GM23248 (cell line): ENCODE measurements around the gene NDST4. TPM values are rescaled to one million over a fixed set of nuclear protein-coding genes. Genes with fewer than 3 reads are reported as not detected.

Source experiments
- DNase-seq: peaks from one replicate; pipeline ENCODE4 v3.0.0-alpha.2; 2015
- H2AFZ ChIP-seq: fragments of 200-600 bp; sonication (generic); 2 replicates; pipeline ENCODE4 v1.6.1; 2016; ENCODE audit warnings: antibody characterized with exemption
- H3F3A ChIP-seq: fragments of 200-600 bp; sonication (generic); 2 replicates; pipeline ENCODE4 v1.6.1; 2016; ENCODE audit warnings: mild to moderate bottlenecking, antibody characterized with exemption, mixed run types; ENCODE audit not compliant: insufficient read depth
- H3K27ac ChIP-seq: fragments of 200-600 bp; sonication (generic); 2 replicates; pipeline ENCODE4 v1.5.1; 2016; ENCODE audit warnings: mild to moderate bottlenecking
- H3K27me3 ChIP-seq: fragments of 200-600 bp; sonication (generic); replicated peaks from 2 replicates; pipeline ENCODE4 v1.6.1; 2016; ENCODE audit warnings: mild to moderate bottlenecking; ENCODE audit not compliant: insufficient read depth
- H3K36me3 ChIP-seq: fragments of 200-600 bp; sonication (generic); 2 replicates; pipeline ENCODE4 v1.6.1; 2016; ENCODE audit warnings: low read depth, mild to moderate bottlenecking
- H3K4me1 ChIP-seq: fragments of 200-600 bp; sonication (generic); 2 replicates; pipeline ENCODE4 v1.6.1; 2016; ENCODE audit warnings: mild to moderate bottlenecking; ENCODE audit not compliant: insufficient read depth
- H3K4me2 ChIP-seq: fragments of 200-600 bp; sonication (generic); one replicate; pipeline ENCODE4 v1.6.1; 2016; ENCODE audit warnings: mild to moderate bottlenecking; ENCODE audit not compliant: unreplicated experiment
- H3K4me3 ChIP-seq: fragments of 200-600 bp; sonication (generic); 2 replicates; pipeline ENCODE4 v1.5.1; 2016; ENCODE audit warnings: mild to moderate bottlenecking
- H3K79me2 ChIP-seq: fragments of 200-600 bp; sonication (generic); 2 replicates; pipeline ENCODE4 v1.6.1; 2016; ENCODE audit warnings: mild to moderate bottlenecking; ENCODE audit not compliant: insufficient read depth
- H3K9ac ChIP-seq: fragments of 200-600 bp; sonication (generic); 2 replicates; pipeline ENCODE4 v1.6.1; 2016; ENCODE audit warnings: mild to moderate bottlenecking
- H3K9me2 ChIP-seq: fragments of 200-600 bp; sonication (generic); 2 replicates; pipeline ENCODE4 v1.6.1; 2016; ENCODE audit warnings: mixed run types, mild to moderate bottlenecking, moderate library complexity; ENCODE audit not compliant: insufficient read depth
- H3K9me3 ChIP-seq: fragments of 200-600 bp; sonication (generic); one replicate; pipeline ENCODE4 v1.6.1; 2017; ENCODE audit warnings: low read depth
- H4K20me1 ChIP-seq: fragments of 200-600 bp; sonication (generic); 2 replicates; pipeline ENCODE4 v1.6.0; 2016; ENCODE audit not compliant: insufficient read depth
- EZH2 ChIP-seq: fragments of 200-600 bp; sonication (generic); IDR thresholded peaks from 2 replicates; pipeline ENCODE4 v1.6.1; 2018; ENCODE audit warnings: antibody characterized with exemption, mild to moderate bottlenecking; ENCODE audit not compliant: insufficient read depth, poor library complexity, severe bottlenecking
- EZH2phosphoT487 ChIP-seq: fragments of 200-600 bp; sonication (generic); IDR thresholded peaks from 2 replicates; pipeline ENCODE4 v1.6.1; 2018; ENCODE audit warnings: antibody characterized with exemption, moderate library complexity, mild to moderate bottlenecking, low read depth; ENCODE audit not compliant: insufficient read depth
- WGBS, 2 experiments: methylation state at CpG; one replicate each; pipeline ENCODE4 v1.1.6; 2015 to 2017; ENCODE audit warnings: low lambda C conversion rate in 2 of 2, low coverage in 1 of 2; ENCODE audit errors: missing lambda C conversion rate in 2 of 2; 5-methylcytosine and 5-hydroxymethylcytosine counted together
- in situ Hi-C: fragments of 300-500 bp; cut with MboI; formaldehyde crosslinking; loops from 2 replicates; pipeline ENCODE4 v1.15.0; 2020
- polyA plus RNA-seq: library from polyadenylated mRNA; unstranded; fragments of >200 nt; fragmentation: Nextera tagmentation; extraction: Ambion mirVana; gene quantifications from 2 replicates; pipeline ENCODE4 v1.2.1, GENCODE V29; 2016
- small RNA-seq: library from RNA; depleted of rRNA; stranded (forward); fragments of <200 nt; gene quantifications from one replicate; pipeline ENCODE3, GENCODE V24; 2014; ENCODE audit warnings: low read depth, low replicate concordance
- total RNA-seq: library from RNA; depleted of rRNA; stranded (reverse); fragments of >200 nt; shearing (Covaris generic); gene quantifications from 2 replicates; pipeline ENCODE4 v1.2.3, GENCODE V29; 2014

The NDST4 gene
- total and polyA plus RNA-seq, 2 experiments from 2014 or later: not detected

DNA sequence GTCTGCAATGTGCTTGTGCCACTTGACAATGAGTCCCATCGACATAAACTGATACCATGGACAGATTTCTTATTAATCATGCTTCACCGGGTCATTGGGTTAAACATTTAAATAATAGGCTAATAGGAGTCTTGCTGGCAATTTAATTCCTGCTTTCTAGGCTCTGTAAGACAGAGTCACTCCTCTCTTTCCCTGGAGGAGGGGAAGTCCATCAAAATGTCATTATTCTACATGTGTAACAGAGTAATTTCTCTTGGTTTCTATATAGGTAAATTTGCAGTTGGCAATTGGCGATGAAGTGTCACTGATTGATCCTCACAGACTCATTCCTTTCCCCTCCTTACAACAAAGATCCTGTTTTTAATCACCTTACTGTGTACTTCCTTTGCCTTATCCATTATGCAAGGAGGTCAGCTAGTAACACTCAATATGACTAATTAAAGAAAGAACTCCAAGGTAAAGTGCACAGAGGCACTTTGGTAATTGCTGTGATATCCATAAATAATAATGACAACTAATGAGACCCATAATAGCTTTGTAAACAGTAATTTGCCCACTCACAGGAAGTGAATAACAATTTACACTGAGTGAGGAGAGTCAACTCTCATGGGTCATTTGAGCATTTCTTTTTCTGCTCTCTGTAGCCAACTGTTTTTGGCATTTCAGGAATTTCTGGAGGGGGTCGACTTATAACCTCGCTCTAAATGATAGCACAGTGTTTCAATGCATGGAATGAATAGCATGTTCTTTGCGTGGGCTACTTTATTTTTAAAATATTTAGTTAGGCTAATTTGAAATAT lies 330.8 kb downstream of the NDST4 start:
- Histone ChIP-seq H3K9me2 (no peaks in the 10 kb centered on the region), H3K36me3 (no peaks in the 10 kb centered on the region), H3K4me1 (no peaks in the 10 kb centered on the region), H3K9me3 (no peaks in the 10 kb centered on the region), H3K27ac (no peak overlapping the region), H3F3A (no peaks in the 10 kb centered on the region), H3K4me2 (no peak overlapping the region), H4K20me1 (no peaks in the 10 kb centered on the region), H3K79me2 (no peaks in the 10 kb centered on the region), H3K9ac (no peak overlapping the region), H2AFZ (no peak overlapping the region), H3K4me3 (no peak overlapping the region), H3K27me3 (peaks cover 6% of the 10 kb centered on the region)
- peak; percentile 2 for DNase-seq
- TF ChIP-seq EZH2 (no peak), EZH2phosphoT487 (no peak)
- 29 to 31% methylated on average over 6 of the region's 6 CpGs for WGBS, 2 experiments
- in situ Hi-C loops: no loop called here

DNA sequence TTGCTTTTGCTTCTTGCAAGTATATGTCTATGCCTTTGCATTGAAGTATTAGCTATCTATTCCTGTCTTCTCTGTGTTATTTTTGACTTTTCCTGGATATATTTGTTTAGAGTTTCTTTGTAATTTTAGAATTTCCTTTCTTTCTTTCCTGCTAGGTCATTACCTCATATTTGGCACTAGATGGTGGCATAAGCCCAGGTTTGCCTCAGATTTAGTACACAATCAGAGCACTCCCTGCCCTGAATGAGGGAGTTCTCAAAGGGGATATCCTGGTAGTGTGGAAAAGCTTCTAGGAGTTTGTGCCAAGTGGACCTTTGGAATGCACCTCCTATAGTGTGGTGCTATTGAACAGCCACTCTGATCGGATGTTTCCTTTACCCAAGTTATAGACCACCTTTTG lies 333.2 kb downstream of the NDST4 start:
- WGBS, 2 experiments: 68 to 87% methylated on average over 1 of the region's 1 CpG

More for the DNA sequence above, 333.2 kb downstream of the NDST4 start:
- Histone ChIP-seq H3F3A (no peaks in the 10 kb centered on the region), H2AFZ (no peak overlapping the region), H3K27ac (no peak overlapping the region), H3K4me2 (no peak overlapping the region), H3K9ac (no peak overlapping the region), H3K79me2 (no peaks in the 10 kb centered on the region), H3K9me2 (no peaks in the 10 kb centered on the region), H3K4me1 (no peaks in the 10 kb centered on the region), H3K4me3 (no peak overlapping the region), H3K36me3 (no peaks in the 10 kb centered on the region), H3K9me3 (no peaks in the 10 kb centered on the region), H4K20me1 (no peaks in the 10 kb centered on the region), H3K27me3 (peaks cover 6% of the 10 kb centered on the region; the same call in 1 of the 2 replicates)
- in situ Hi-C loops: no loop called here
- peak; percentile 52 for DNase-seq
- TF ChIP-seq EZH2phosphoT487 (no peak), EZH2 (no peak)

Small RNA genes lying within 50 kb of the gene (small RNA-seq; reads per million reads assigned to genes)
- gene RN7SL808P: not detected
